ENCODE data around the gene GTF2H3. TPM values are rescaled to one million over a fixed set of nuclear protein-coding genes. Genes with fewer than 3 reads are reported as not detected.
"Not testable (repeated sequence)": the region's sequence is repeated elsewhere in the genome, so short reads cannot be mapped to it uniquely, and the experiment has no call there.

Gene GTF2H3
- 10 to 100 TPM; 18.8 to 56.6 (median 28.2) TPM for total RNA-seq

GRCh38 chr12:123633379-123634141 lies at the start of gene GTF2H3, which contains the start of gene EIF2B1:
TSS of gene GTF2H3 (plus strand) at chr12:123633829. CDS start at chr12:123633860, 31 bp downstream.
TSS of gene EIF2B1 (minus strand) at chr12:123633686. CDS start at chr12:123633557, 129 bp downstream.
- 0 to 3% (median 0%) methylated on average over 1 to 23 of the region's 52 CpGs; no CpG with 5 or more reads in 1 of the 10 experiments for WGBS, 10 experiments
- in situ Hi-C loops (cut with MboI; ENCODE audit: low pct_unique_long_range_greater_than_20kb in 2 of 9, low sequenced_read_pairs in 9 of 9, unreplicated experiment in 9 of 9), result no loop called here
- Histone ChIP-seq H3K4me1 (replicated peaks in 1 of 2) (peaks cover 5 to 9% of the 10 kb centered on the region in 2 donors), H3K27ac (peak within 1 kb of the TSS; percentile 89 to 90), H3K4me3 (peak within 1 kb of the TSS; percentile 56 to 85 (median 72))
- ATAC-seq (replicated peaks in 6 of 8), result peak; percentile 97 to 99 (median 98)

- in situ Hi-C loops (cut with MboI; ENCODE audit: low pct_unique_long_range_greater_than_20kb in 2 of 9, low sequenced_read_pairs in 9 of 9, unreplicated experiment in 9 of 9), result no loop called here
- WGBS, 10 experiments, result 62 to 100% (median 76%) methylated on average over 1 to 6 of the region's 8 CpGs; no CpG with 5 or more reads in 2 of the 10 experiments
Measured at GRCh38 chr12:123591702-123592481, 41.7 kb upstream of the GTF2H3 start.

GRCh38 chr12:123595729-123596128 lies 37.9 kb upstream of the GTF2H3 start:
- in situ Hi-C loops (cut with MboI; ENCODE audit: low pct_unique_long_range_greater_than_20kb in 2 of 9, low sequenced_read_pairs in 9 of 9, unreplicated experiment in 9 of 9), result no loop called here

More at GRCh38 chr12:123591702-123592481, 41.7 kb upstream of the GTF2H3 start:
- Histone ChIP-seq H3K27ac (no peak overlapping the region), H3K4me1 (replicated peaks in 1 of 2) (peaks cover 2 to 9% of the 10 kb centered on the region in 2 donors), H3K4me3 (no peak overlapping the region)
- no peak for ATAC-seq (replicated peaks in 6 of 8)

GRCh38 chr12:123597100-123597499 lies 36.5 kb upstream of the GTF2H3 start:
- whole genome bisulfite sequencing, 10 experiments, result 75 to 100% (median 97%) methylated on average over 1 to 3 of the region's 3 CpGs
- no peak overlapping the region for H3K27ac ChIP-seq
- in situ Hi-C loops (cut with MboI; ENCODE audit: low pct_unique_long_range_greater_than_20kb in 2 of 9, low sequenced_read_pairs in 9 of 9, unreplicated experiment in 9 of 9), result no loop called here
- no peak overlapping the region for H3K4me3 ChIP-seq
- no peak for ATAC-seq (replicated peaks in 6 of 8)
- peaks cover 4 to 7% of the 10 kb centered on the region in 2 donors for H3K4me1 ChIP-seq (replicated peaks in 1 of 2)

More at GRCh38 chr12:123595729-123596128, 37.9 kb upstream of the GTF2H3 start:
- Histone ChIP-seq H3K27ac (no peak overlapping the region), H3K4me3 (no peak overlapping the region), H3K4me1 (replicated peaks in 1 of 2) (peaks cover 0 to under 1% of the 10 kb centered on the region in 2 donors)
- no peak for ATAC-seq (replicated peaks in 6 of 8)

GRCh38 chr12:123598522-123598921 lies 35.1 kb upstream of the GTF2H3 start:
- no peak for ATAC-seq (replicated peaks in 6 of 8)
- WGBS, 10 experiments, result 76 to 100% (median 88%) methylated on average over 1 to 3 of the region's 3 CpGs; no CpG with 5 or more reads in 2 of the 10 experiments
- Histone ChIP-seq H3K4me1 (replicated peaks in 1 of 2) (peaks cover 13% of the 10 kb centered on the region in 2 donors), H3K4me3 (no peak overlapping the region), H3K27ac (no peak overlapping the region)
- in situ Hi-C loops (cut with MboI; ENCODE audit: low pct_unique_long_range_greater_than_20kb in 2 of 9, low sequenced_read_pairs in 9 of 9, unreplicated experiment in 9 of 9), result no loop called here

- peaks cover 13 to 14% of the 10 kb centered on the region in 2 donors for H3K4me1 ChIP-seq (replicated peaks in 1 of 2)
- no peak overlapping the region for H3K27ac ChIP-seq
- no peak overlapping the region for H3K4me3 ChIP-seq
- 92 to 100% (median 100%) methylated on average over 1 of the region's 1 CpG; no CpG with 5 or more reads in 3 of the 10 experiments for WGBS, 10 experiments
- in situ Hi-C loops (cut with MboI; ENCODE audit: low pct_unique_long_range_greater_than_20kb in 2 of 9, low sequenced_read_pairs in 9 of 9, unreplicated experiment in 9 of 9), result no loop called here
- no peak for ATAC-seq (replicated peaks in 6 of 8)
Measured at GRCh38 chr12:123599310-123599709, 34.3 kb upstream of the GTF2H3 start.

- Histone ChIP-seq H3K4me3 (no peak overlapping the region), H3K4me1 (replicated peaks in 1 of 2) (peaks cover 13 to 14% of the 10 kb centered on the region in 2 donors), H3K27ac (no peak overlapping the region)
- ATAC-seq (replicated peaks in 6 of 8), result no peak
- 29 to 100% (median 83%) methylated on average over 1 to 7 of the region's 7 CpGs; no CpG with 5 or more reads in 1 of the 10 experiments for WGBS, 10 experiments
- in situ Hi-C loops (cut with MboI; ENCODE audit: low pct_unique_long_range_greater_than_20kb in 2 of 9, low sequenced_read_pairs in 9 of 9, unreplicated experiment in 9 of 9), result no loop called here
Measured at GRCh38 chr12:123599721-123600120, 33.9 kb upstream of the GTF2H3 start.

- Histone ChIP-seq H3K4me3 (peak within 1 kb of the TSS; percentile 85 to 90 (median 87)), H3K27ac (peak within 1 kb of the TSS; percentile 86 to 95), H3K4me1 (replicated peaks in 1 of 2) (peaks cover 13 to 14% of the 10 kb centered on the region in 2 donors)
- 0 to 5% (median 0%) methylated on average over 1 to 11 of the region's 81 CpGs; no CpG with 5 or more reads in 3 of the 10 experiments for WGBS, 10 experiments
- in situ Hi-C loops (cut with MboI; ENCODE audit: low pct_unique_long_range_greater_than_20kb in 2 of 9, low sequenced_read_pairs in 9 of 9, unreplicated experiment in 9 of 9), result no loop called here
- ATAC-seq (replicated peaks in 6 of 8), result peak; percentile 94 to 97 (median 95)
Measured at GRCh38 chr12:123601602-123602489, 31.8 kb upstream of the GTF2H3 start, which contains the start of gene DDX55. TSS of gene DDX55 (plus strand) at chr12:123602099. CDS start at chr12:123602149, 50 bp downstream.

GRCh38 chr12:123602651-123603195 lies 30.9 kb upstream of the GTF2H3 start:
- Histone ChIP-seq H3K27ac (peak overlapping the region; percentile 86 to 95), H3K4me1 (replicated peaks in 1 of 2) (peaks cover 13 to 14% of the 10 kb centered on the region in 2 donors), H3K4me3 (peak overlapping the region; percentile 85 to 90 (median 87))
- no peak for ATAC-seq (replicated peaks in 6 of 8)
- in situ Hi-C loops (cut with MboI; ENCODE audit: low pct_unique_long_range_greater_than_20kb in 2 of 9, low sequenced_read_pairs in 9 of 9, unreplicated experiment in 9 of 9), result no loop called here
- WGBS, 10 experiments, result 0 to 40% (median 17%) methylated on average over 1 to 6 of the region's 7 CpGs; no CpG with 5 or more reads in 1 of the 10 experiments

GRCh38 chr12:123603495-123603894 lies 30.1 kb upstream of the GTF2H3 start:
- Histone ChIP-seq H3K4me3 (peak overlapping the region in 3 of 5 donors; percentile 85 to 87 (median 87)), H3K4me1 (replicated peaks in 1 of 2) (peaks cover 13 to 14% of the 10 kb centered on the region in 2 donors)
- WGBS, 10 experiments, result 71 to 100% (median 93%) methylated on average over 1 to 9 of the region's 11 CpGs; no CpG with 5 or more reads in 1 of the 10 experiments
- H3K27ac ChIP-seq; ATAC-seq (replicated peaks in 6 of 8); in situ Hi-C loops (cut with MboI; ENCODE audit: low pct_unique_long_range_greater_than_20kb in 2 of 9, low sequenced_read_pairs in 9 of 9, unreplicated experiment in 9 of 9): not testable (repeated sequence)

GRCh38 chr12:123607756-123608155 lies 25.9 kb upstream of the GTF2H3 start:
- WGBS, 10 experiments, result 35 to 100% (median 57%) methylated on average over 1 to 4 of the region's 4 CpGs; no CpG with 5 or more reads in 5 of the 10 experiments
- in situ Hi-C loops (cut with MboI; ENCODE audit: low pct_unique_long_range_greater_than_20kb in 2 of 9, low sequenced_read_pairs in 9 of 9, unreplicated experiment in 9 of 9), result no loop called here
- no peak overlapping the region for H3K4me3 ChIP-seq
- no peak overlapping the region for H3K27ac ChIP-seq
- ATAC-seq (replicated peaks in 6 of 8), result no peak
- H3K4me1 ChIP-seq (replicated peaks in 1 of 2), result peaks cover 7 to 8% of the 10 kb centered on the region in 2 donors

- H3K4me1 ChIP-seq (replicated peaks in 1 of 2), result peaks cover 4 to 5% of the 10 kb centered on the region in 2 donors
- no peak overlapping the region for H3K4me3 ChIP-seq
- ATAC-seq (replicated peaks in 6 of 8), result no peak
- in situ Hi-C loops (cut with MboI; ENCODE audit: low pct_unique_long_range_greater_than_20kb in 2 of 9, low sequenced_read_pairs in 9 of 9, unreplicated experiment in 9 of 9), result no loop called here
- WGBS, 10 experiments, result 41 to 100% (median 92%) methylated on average over 2 to 8 of the region's 8 CpGs; no CpG with 5 or more reads in 4 of the 10 experiments
- no peak overlapping the region for H3K27ac ChIP-seq
Measured at GRCh38 chr12:123608182-123608581, 25.4 kb upstream of the GTF2H3 start.
